GM12878 (cell line): ENCODE data around the gene ZNF469. TPM values are rescaled to one million over a fixed set of nuclear protein-coding genes. Genes with fewer than 3 reads are reported as not detected.

Experiments
- ATAC-seq: fragments of 200-7000 bp; cut with Tn5 transposase; 3 replicates; pipeline ENCODE4 v1.9.1; 2020; ENCODE audit warnings: mild to moderate bottlenecking, moderate library complexity
- BruUV-seq: library from RNA; stranded (reverse); fragments of 400-500 nt; replicated peaks from 2 replicates; lab custom pipeline; 2021; lab: Mats Ljungman, UMichigan
- CTCF ChIA-PET: fragments of 300-600 bp; sonication (Branson Sonifier 250); formaldehyde crosslinking; extraction: SDS; loops from one replicate; lab custom pipeline; 2021; ENCODE audit warnings: inconsistent platforms; lab: Yijun Ruan, JAX
- POLR2A ChIA-PET: fragments of 350-600 bp; formaldehyde crosslinking; extraction: SDS; loops from one replicate; lab custom pipeline; 2021; ENCODE audit warnings: inconsistent platforms; lab: Charles Lee
- RAD21 ChIA-PET: fragments of 300-600 bp; sonication (Branson Sonifier 250); formaldehyde crosslinking; loops from one replicate; lab custom pipeline; 2023; ENCODE audit warnings: antibody characterized with exemption; ENCODE audit not compliant: unreplicated experiment; lab: Charles Lee
- SMC1A ChIA-PET: fragments of 300-600 bp; sonication (Branson Sonifier 250); formaldehyde crosslinking; loops from one replicate; lab custom pipeline; 2023; ENCODE audit not compliant: unreplicated experiment, uncharacterized antibody; lab: Charles Lee
- DNase-seq: peaks from one replicate; pipeline ENCODE4 v3.0.0-alpha.2; 2011; ENCODE audit warnings: low read depth, low spot score
- FAIRE-seq: peaks from 3 replicates; lab custom pipeline; 2011; peaks lifted over from hg19 to GRCh38; lab: Jason Lieb, UNC
- H2AFZ ChIP-seq: 2 replicates; pipeline ENCODE4 v1.6.0; 2011; ENCODE audit warnings: low read depth, low read length, control low read depth; ENCODE audit not compliant: control insufficient read depth
- H3K27ac ChIP-seq: 2 replicates; pipeline ENCODE4 v1.5.1; 2011; ENCODE audit warnings: control low read depth; ENCODE audit not compliant: control insufficient read depth, insufficient read depth
- H3K27me3 ChIP-seq, 2 experiments: replicated peaks in 1 of 2; 2 replicates each; pipeline versions ENCODE4 v1.6.0 to v1.6.1; 2011; ENCODE audit warnings: low read length in 1 of 2; ENCODE audit not compliant: control insufficient read depth in 2 of 2, insufficient read depth in 2 of 2
- H3K36me3 ChIP-seq, 2 experiments: 2 replicates each; pipeline ENCODE4 v1.5.1; 2011; ENCODE audit warnings: low read length in 1 of 2; ENCODE audit not compliant: control insufficient read depth in 2 of 2, insufficient read depth in 2 of 2
- H3K4me1 ChIP-seq: 2 replicates; pipeline ENCODE4 v1.6.1; 2011; ENCODE audit warnings: mild to moderate bottlenecking, low read length, moderate library complexity, mixed read lengths; ENCODE audit not compliant: control insufficient read depth, insufficient read depth
- H3K4me2 ChIP-seq: 2 replicates; pipeline ENCODE4 v1.6.0; 2011; ENCODE audit warnings: control low read depth; ENCODE audit not compliant: control insufficient read depth, insufficient read depth
- H3K4me3 ChIP-seq: fragments of 200-600 bp; sonication (generic); 2 replicates; pipeline ENCODE4 v1.5.1; 2016
- H3K79me2 ChIP-seq: 2 replicates; pipeline ENCODE4 v1.6.0; 2011; ENCODE audit warnings: low read length; ENCODE audit not compliant: control insufficient read depth, insufficient read depth
- H3K9ac ChIP-seq: 2 replicates; pipeline ENCODE4 v1.8.0; 2011; ENCODE audit warnings: low read length, control low read depth, mixed read lengths; ENCODE audit not compliant: control insufficient read depth, insufficient read depth
- H3K9me3 ChIP-seq: replicated peaks from 3 replicates; pipeline ENCODE4 v1.5.1; 2011; ENCODE audit warnings: mild to moderate bottlenecking, low read length; ENCODE audit not compliant: control insufficient read depth, insufficient read depth
- H4K20me1 ChIP-seq: 2 replicates; pipeline ENCODE4 v1.6.0; 2011; ENCODE audit not compliant: control insufficient read depth, insufficient read depth
- BHLHE40 ChIP-seq, 2 experiments: fragments of 450-650 bp in 1 of 2; IDR thresholded peaks; 2 replicates each; pipeline ENCODE4 v1.6.1; 2011 to 2017; ENCODE audit warnings: low read depth in 2 of 2, borderline replicate concordance in 1 of 2, improper control_type of control experiment in 1 of 2, low read length in 1 of 2, mild to moderate bottlenecking in 1 of 2
- KLF5 ChIP-seq: fragments of 450-650 bp; IDR thresholded peaks from 2 replicates; pipeline ENCODE4 v1.6.1; 2014; ENCODE audit warnings: mild to moderate bottlenecking; ENCODE audit not compliant: partially characterized antibody
- NFYB ChIP-seq: IDR thresholded peaks from 2 replicates; pipeline ENCODE4 v1.6.1; 2011; ENCODE audit warnings: low read depth, mild to moderate bottlenecking, low read length, improper control_type of control experiment, moderate library complexity; ENCODE audit not compliant: insufficient read depth
- NR2F1 ChIP-seq: fragments of 450-650 bp; conservative IDR thresholded peaks from 2 replicates; pipeline ENCODE4 v1.6.1; 2017; ENCODE audit warnings: mild to moderate bottlenecking
- PML ChIP-seq: IDR thresholded peaks from 2 replicates; pipeline ENCODE4 v1.6.1; 2012; ENCODE audit warnings: low read length, inconsistent platforms
- POLR2AphosphoS2 ChIP-seq: IDR thresholded peaks from 2 replicates; pipeline ENCODE4 v1.6.1; 2011; ENCODE audit warnings: low read depth, mild to moderate bottlenecking, low read length, improper control_type of control experiment, moderate library complexity
- SREBF2 ChIP-seq: IDR thresholded peaks from 2 replicates; pipeline ENCODE4 v1.6.1; 2012; ENCODE audit warnings: mild to moderate bottlenecking, low read length
- YY1 ChIP-seq: IDR thresholded peaks from 2 replicates; pipeline ENCODE4 v1.6.1; 2011; ENCODE audit warnings: low read depth, mild to moderate bottlenecking, low read length
- WGBS: methylation state at CpG from one replicate; pipeline ENCODE4 v1.1.6; 2016; ENCODE audit warnings: low lambda C conversion rate; ENCODE audit not compliant: insufficient replicate concordance, insufficient coverage; ENCODE audit errors: missing lambda C conversion rate; 5-methylcytosine and 5-hydroxymethylcytosine counted together
- in situ Hi-C: fragments of 300-500 bp; cut with MboI; formaldehyde crosslinking; loops from 9 replicates; pipeline ENCODE4 v1.14.3; 2018; ENCODE audit warnings: mixed read lengths
- intact Hi-C: fragments of 100-400 bp; cut with micrococcal nuclease; formaldehyde crosslinking; loops from one replicate; pipeline ENCODE4 v1.14.2; 2022; ENCODE audit not compliant: unreplicated experiment
- polyA plus RNA-seq, 11 experiments: library from polyadenylated mRNA; depleted of rRNA in 4 of 11; unstranded in 6 of 11; stranded (reverse) in 5 of 11; fragments of >200 nt; fragmentation: Nextera tagmentation in 4 of 11; fragmentation: Illumina TruSeq in 1 of 11; extraction: Ambion mirVana in 4 of 11; extraction: Trizol in 1 of 11; gene quantifications; 1 replicate in 1 of 11; 2 replicates in 10 of 11; pipeline versions ENCODE4 v1.2.1 to v1.2.3, GENCODE V29; 2011 to 2016; ENCODE audit warnings: inconsistent platforms in 2 of 11, missing spikeins in 2 of 11, low read depth in 1 of 11
- total RNA-seq, 4 experiments: library from RNA; depleted of rRNA in 3 of 4; stranded (reverse); fragments of >200 nt in 3 of 4; fragmentation: Illumina TruSeq in 1 of 4; extraction: Trizol in 1 of 4; gene quantifications; 2 replicates each; pipeline versions ENCODE4 v1.2.1 to v1.2.3, GENCODE V29; 2013 to 2021
- TF ChIP-seq, protein P1 (sequence below): IDR thresholded peaks from 2 replicates; pipeline ENCODE4 v1.6.1; 2011; ENCODE audit warnings: low read depth, mild to moderate bottlenecking, low read length, moderate library complexity, borderline replicate concordance; ENCODE audit errors: extremely low read depth

The ZNF469 gene
- total and polyA plus RNA-seq, 10 of the 15 experiments (the other 5 are each of a cell fraction or from before 2014, with no cell fraction given) = 0.01 to 0.21 (median 0.04) TPM; not detected in 3

DNA sequence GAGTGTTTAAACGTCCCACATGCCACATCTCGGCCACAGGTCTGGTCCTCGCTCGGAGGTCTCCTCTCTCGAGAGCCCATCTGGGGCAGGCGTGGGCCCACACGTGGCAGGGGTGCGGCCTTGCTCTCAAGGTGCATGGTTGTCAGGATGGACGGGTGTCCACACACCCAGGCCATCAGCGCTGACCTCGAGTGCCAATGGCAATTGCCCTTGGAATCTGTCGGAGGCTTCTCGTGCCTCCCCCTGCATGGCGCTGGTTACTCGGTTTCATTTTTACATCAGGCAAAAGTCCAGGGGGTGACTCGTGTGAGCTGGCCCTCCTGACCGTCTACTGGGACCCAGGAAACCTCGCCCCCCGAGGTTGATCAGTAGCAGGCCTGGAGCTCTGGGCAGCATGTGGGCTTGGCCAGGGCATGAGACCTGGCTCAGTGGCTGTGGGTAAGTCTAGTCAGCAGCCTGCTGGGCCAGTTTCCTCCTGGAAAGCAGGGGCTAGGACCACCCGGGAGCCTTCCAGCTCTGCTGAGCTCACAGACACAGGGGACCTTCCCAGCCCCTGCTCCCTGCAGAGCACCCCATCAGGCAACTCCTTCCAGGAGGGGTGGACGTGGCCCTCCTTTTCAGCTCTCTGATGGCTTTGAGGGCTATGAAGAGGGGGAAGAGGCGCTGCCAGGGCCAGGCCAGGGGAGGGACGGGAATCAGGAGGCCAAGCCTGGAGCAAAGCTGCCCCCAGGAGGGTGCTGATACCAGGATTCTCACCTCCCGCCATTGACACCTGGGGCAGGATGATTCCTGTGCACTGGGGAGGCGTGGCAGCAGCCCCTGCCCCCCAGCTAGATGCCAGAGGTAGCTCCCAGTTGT, 3.7 kb upstream of the ZNF469 start:
- intact Hi-C loops (no loop called here), in situ Hi-C loops (no loop called here)
- RAD21 ChIA-PET = no interaction called here
- Histone ChIP-seq H3K27ac (no peak overlapping the region), H3K4me3 (no peak overlapping the region), H2AFZ (no peak overlapping the region), H3K9ac (no peak overlapping the region), H3K36me3 (no peaks in the 10 kb centered on the region), H3K27me3 (peaks cover 0 to 4% of the 10 kb centered on the region in 2 experiments; a peak in 2 of 4 replicates), H3K4me2 (no peak overlapping the region), H3K9me3 (no peaks in the 10 kb centered on the region; the same call in 2 of the 3 replicates), H4K20me1 (no peaks in the 10 kb centered on the region), H3K4me1 (no peaks in the 10 kb centered on the region), H3K79me2 (no peaks in the 10 kb centered on the region)
- ATAC-seq = no peak
- DNase-seq = no peak
- no peak for FAIRE-seq
- POLR2A ChIA-PET = no interaction called here
- no TSS peak for BruUV-seq
- WGBS = 24% methylated on average over 25 of the region's 25 CpGs
- SMC1A ChIA-PET = no interaction called here
- CTCF ChIA-PET = no interaction called here
- TF ChIP-seq PML (no peak), SREBF2 (no peak), POLR2AphosphoS2 (no peak), KLF5 (no peak), BHLHE40 (IDR thresholded peaks at IDR 0.05; ENCODE audit: borderline replicate concordance in 1 of 2, low read depth in 2 of 2, low read length in 1 of 2) (no peak), NFYB (no peak), YY1 (no peak), NR2F1 (no peak)
- TF ChIP-seq, protein P1, sequence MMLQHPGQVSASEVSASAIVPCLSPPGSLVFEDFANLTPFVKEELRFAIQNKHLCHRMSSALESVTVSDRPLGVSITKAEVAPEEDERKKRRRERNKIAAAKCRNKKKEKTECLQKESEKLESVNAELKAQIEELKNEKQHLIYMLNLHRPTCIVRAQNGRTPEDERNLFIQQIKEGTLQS = no peak
